Panc1 (cell line): Measurements from ENCODE around the gene MACROD2. TPM values are rescaled to one million over a fixed set of nuclear protein-coding genes. Genes with fewer than 3 reads are reported as not detected.

Experiments used
- ATAC-seq: fragments of 200-7000 bp; cut with Tn5 transposase; 2 replicates; pipeline ENCODE4 v1.9.1; 2020; ENCODE audit warnings: mild to moderate bottlenecking, moderate library complexity
- BruUV-seq: library from RNA; stranded (reverse); fragments of 400-500 nt; replicated peaks from 2 replicates; lab custom pipeline; 2021; lab: Mats Ljungman, UMichigan
- CTCF ChIA-PET: fragments of 300-600 bp; sonication (Branson Sonifier 250); formaldehyde crosslinking; loops from one replicate; lab custom pipeline; 2022; ENCODE audit warnings: antibody characterized with exemption; lab: Charles Lee
- POLR2A ChIA-PET: fragments of 300-600 bp; sonication (Branson Sonifier 250); formaldehyde crosslinking; loops from one replicate; lab custom pipeline; 2022; ENCODE audit warnings: antibody characterized with exemption; lab: Charles Lee
- DNase-seq: peaks from one replicate; pipeline ENCODE4 v3.0.0-alpha.2; 2010; ENCODE audit warnings: low read depth, low spot score
- H3K27ac ChIP-seq: 2 replicates; pipeline ENCODE4 v1.5.1; 2011; ENCODE audit warnings: mild to moderate bottlenecking, low read length, inconsistent platforms
- H3K27me3 ChIP-seq: fragments of 200-500 bp; sonication (Bioruptor generic); 2 replicates; pipeline ENCODE4 v1.6.0; 2014; ENCODE audit warnings: low read length, inconsistent platforms; ENCODE audit not compliant: control insufficient read depth, insufficient read depth
- H3K36me3 ChIP-seq: fragments of 200-500 bp; sonication (Bioruptor generic); 2 replicates; pipeline ENCODE4 v1.5.1; 2014; ENCODE audit warnings: inconsistent platforms, mild to moderate bottlenecking, low read length, moderate library complexity; ENCODE audit not compliant: control insufficient read depth, insufficient read depth
- H3K4me1 ChIP-seq: 2 replicates; pipeline ENCODE4 v1.5.1; 2011; ENCODE audit warnings: inconsistent platforms, mild to moderate bottlenecking, low read length, moderate library complexity; ENCODE audit not compliant: control insufficient read depth, insufficient read depth
- H3K4me3 ChIP-seq, 2 experiments: 2 replicates each; pipeline ENCODE4 v1.5.1; 2011 to 2012; ENCODE audit warnings: low read depth in 2 of 2, low read length in 2 of 2, mild to moderate bottlenecking in 2 of 2, inconsistent platforms in 1 of 2, moderate library complexity in 1 of 2
- H3K9me3 ChIP-seq: fragments of 200-500 bp; sonication (Bioruptor generic); 2 replicates; pipeline ENCODE4 v1.5.1; 2014; ENCODE audit warnings: low read depth, mild to moderate bottlenecking, inconsistent platforms, low read length, moderate library complexity; ENCODE audit not compliant: control insufficient read depth, insufficient read depth
- CTCF ChIP-seq: fragments of 450-650 bp; IDR thresholded peaks from 2 replicates; pipeline ENCODE4 v1.5.1; 2017; ENCODE audit warnings: mild to moderate bottlenecking
- POLR2AphosphoS5 ChIP-seq: IDR thresholded peaks from 2 replicates; pipeline ENCODE4 v1.6.1; 2012; ENCODE audit warnings: mild to moderate bottlenecking, low read depth, low read length, moderate library complexity
- SIN3A ChIP-seq: IDR thresholded peaks from 2 replicates; pipeline ENCODE4 v1.6.1; 2012; ENCODE audit warnings: low read depth, mild to moderate bottlenecking, low read length, moderate library complexity, borderline replicate concordance; ENCODE audit not compliant: insufficient read depth
- TCF7L2 ChIP-seq: IDR thresholded peaks from 2 replicates; pipeline ENCODE4 v1.6.1; 2011; ENCODE audit warnings: mild to moderate bottlenecking, low read depth, low read length, inconsistent platforms
- in situ Hi-C: cut with HindIII; loops from 2 replicates; pipeline ENCODE4 v1.10.0; 2016; ENCODE audit warnings: low sequenced_read_pairs, low pct_unique_long_range_greater_than_20kb
- intact Hi-C: fragments of 100-400 bp; cut with micrococcal nuclease; formaldehyde crosslinking; loops from one replicate; pipeline ENCODE4 v1.10.0; 2022; ENCODE audit not compliant: unreplicated experiment
- total RNA-seq: library from RNA; stranded (reverse); gene quantifications from one replicate; pipeline ENCODE4 v1.2.1, GENCODE V29; 2021; ENCODE audit not compliant: unreplicated experiment
- TF ChIP-seq, protein P1 (sequence below), 2 experiments: IDR thresholded peaks; 2 replicates each; pipeline ENCODE4 v1.6.1; 2011 to 2012; ENCODE audit warnings: low read depth in 2 of 2, control low read depth in 1 of 2, low read length in 1 of 2, mild to moderate bottlenecking in 1 of 2, moderate library complexity in 1 of 2; ENCODE audit not compliant: insufficient read depth in 1 of 2

MACROD2 gene
- total RNA-seq, 1 experiment from 2014 or later, result 1.2 TPM

- TF ChIP-seq SIN3A (no peak), TCF7L2 (no peak), CTCF (no peak), POLR2AphosphoS5 (no peak)
- TF ChIP-seq, protein P1, sequence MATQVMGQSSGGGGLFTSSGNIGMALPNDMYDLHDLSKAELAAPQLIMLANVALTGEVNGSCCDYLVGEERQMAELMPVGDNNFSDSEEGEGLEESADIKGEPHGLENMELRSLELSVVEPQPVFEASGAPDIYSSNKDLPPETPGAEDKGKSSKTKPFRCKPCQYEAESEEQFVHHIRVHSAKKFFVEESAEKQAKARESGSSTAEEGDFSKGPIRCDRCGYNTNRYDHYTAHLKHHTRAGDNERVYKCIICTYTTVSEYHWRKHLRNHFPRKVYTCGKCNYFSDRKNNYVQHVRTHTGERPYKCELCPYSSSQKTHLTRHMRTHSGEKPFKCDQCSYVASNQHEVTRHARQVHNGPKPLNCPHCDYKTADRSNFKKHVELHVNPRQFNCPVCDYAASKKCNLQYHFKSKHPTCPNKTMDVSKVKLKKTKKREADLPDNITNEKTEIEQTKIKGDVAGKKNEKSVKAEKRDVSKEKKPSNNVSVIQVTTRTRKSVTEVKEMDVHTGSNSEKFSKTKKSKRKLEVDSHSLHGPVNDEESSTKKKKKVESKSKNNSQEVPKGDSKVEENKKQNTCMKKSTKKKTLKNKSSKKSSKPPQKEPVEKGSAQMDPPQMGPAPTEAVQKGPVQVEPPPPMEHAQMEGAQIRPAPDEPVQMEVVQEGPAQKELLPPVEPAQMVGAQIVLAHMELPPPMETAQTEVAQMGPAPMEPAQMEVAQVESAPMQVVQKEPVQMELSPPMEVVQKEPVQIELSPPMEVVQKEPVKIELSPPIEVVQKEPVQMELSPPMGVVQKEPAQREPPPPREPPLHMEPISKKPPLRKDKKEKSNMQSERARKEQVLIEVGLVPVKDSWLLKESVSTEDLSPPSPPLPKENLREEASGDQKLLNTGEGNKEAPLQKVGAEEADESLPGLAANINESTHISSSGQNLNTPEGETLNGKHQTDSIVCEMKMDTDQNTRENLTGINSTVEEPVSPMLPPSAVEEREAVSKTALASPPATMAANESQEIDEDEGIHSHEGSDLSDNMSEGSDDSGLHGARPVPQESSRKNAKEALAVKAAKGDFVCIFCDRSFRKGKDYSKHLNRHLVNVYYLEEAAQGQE (IDR thresholded peaks at IDR 0.05; ENCODE audit: insufficient read depth in 1 of 2, low read depth in 2 of 2, low read length in 1 of 2), result no peak
- BruUV-seq, result no TSS peak
- in situ Hi-C loops (no loop called here), intact Hi-C loops (no loop called here)
- DNase-seq (no peak), ATAC-seq (no peak)
- Histone ChIP-seq H3K36me3 (no peaks in the 10 kb centered on the region), H3K27me3 (no peaks in the 10 kb centered on the region), H3K9me3 (no peaks in the 10 kb centered on the region), H3K4me1 (no peaks in the 10 kb centered on the region), H3K4me3 (no peak overlapping the region), H3K27ac (no peak overlapping the region)
- ChIA-PET POLR2A (no interaction called here), CTCF (no interaction called here)
These were observed 1404.5 kb downstream of the MACROD2 start for GRCh38 chr20:15399781-15400180.

DNA sequence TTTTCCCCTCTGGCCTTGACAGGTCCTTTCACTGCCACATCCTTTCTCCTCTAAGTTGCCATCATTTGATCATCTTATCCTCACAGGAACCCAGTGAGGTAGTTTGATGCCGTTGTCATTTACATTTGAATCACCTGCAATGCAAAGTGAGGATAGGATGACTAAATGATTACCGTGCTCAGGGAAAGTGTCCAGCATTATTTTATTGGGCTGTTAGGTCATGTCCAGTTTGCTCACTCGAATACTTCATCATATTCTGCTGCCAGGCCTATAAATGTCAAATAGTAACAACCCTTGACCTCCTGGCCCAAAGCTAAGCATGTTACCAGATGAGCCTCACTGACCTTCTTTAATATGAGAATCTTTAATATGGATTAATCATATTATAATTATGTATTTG lies 1410.8 kb downstream of the MACROD2 start:
- intact Hi-C loops (no loop called here), in situ Hi-C loops (no loop called here)
- Histone ChIP-seq H3K4me3 (no peak overlapping the region), H3K27me3 (no peaks in the 10 kb centered on the region), H3K4me1 (no peaks in the 10 kb centered on the region), H3K27ac (no peak overlapping the region), H3K9me3 (no peaks in the 10 kb centered on the region), H3K36me3 (no peaks in the 10 kb centered on the region)
- POLR2A ChIA-PET, result no interaction called here
- TF ChIP-seq CTCF (no peak), POLR2AphosphoS5 (no peak), TCF7L2 (no peak), SIN3A (no peak)
- TF ChIP-seq, protein P1 (IDR thresholded peaks at IDR 0.05; ENCODE audit: insufficient read depth in 1 of 2, low read depth in 2 of 2, low read length in 1 of 2), result no peak
- no peak for DNase-seq
- CTCF ChIA-PET, result no interaction called here
- no peak for ATAC-seq
- BruUV-seq, result no TSS peak
